Measurements from ENCODE around the gene EEF2KMT. TPM values are rescaled to one million over a fixed set of nuclear protein-coding genes. Genes with fewer than 3 reads are reported as not detected.
"Not testable (repeated sequence)": the region's sequence is repeated elsewhere in the genome, so short reads cannot be mapped to it uniquely, and the experiment has no call there.

Gene EEF2KMT
- total RNA-seq, 5 donors from 2014 or later (not counting 1 experiment from before 2014, with no cell fraction given) = 3.6 to 16.1 (median 11.7) TPM

- H3K9me3 ChIP-seq; H3K4me1 ChIP-seq (ENCODE audit: control insufficient read depth in 1 of 2, extremely low read depth in 1 of 2, insufficient read depth in 2 of 2, low read length in 2 of 2); DNase-seq; H3K27me3 Mint-ChIP-seq; H3K27ac ChIP-seq (ENCODE audit: low read length); CTCF ChIA-PET; H3K4me3 Mint-ChIP-seq; H3K4me1 Mint-ChIP-seq; H3K27ac Mint-ChIP-seq; H3K36me3 ChIP-seq (ENCODE audit: control insufficient read depth in 2 of 2, extremely low read depth in 1 of 2, insufficient read depth in 1 of 2, low read length in 1 of 2); POLR2A ChIA-PET; H3K27me3 ChIP-seq (replicated peaks in 1 of 2; ENCODE audit: control insufficient read depth in 2 of 2, extremely low read depth in 1 of 2, insufficient read depth in 2 of 2, low read length in 1 of 2); H3K9me3 Mint-ChIP-seq; H3K4me3 ChIP-seq (ENCODE audit: control insufficient read depth in 1 of 2, extremely low read depth in 1 of 2, low read length in 1 of 2); ATAC-seq (replicated peaks in 1 of 4): not testable (repeated sequence)
- peaks cover 18% of the 10 kb centered on the region for H3K36me3 Mint-ChIP-seq
- WGBS (ENCODE audit: insufficient coverage) = 97% methylated on average over 8 of the region's 18 CpGs
These were observed 9.4 kb downstream of the EEF2KMT start for GRCh38 chr16:5088086-5088790.

DNA sequence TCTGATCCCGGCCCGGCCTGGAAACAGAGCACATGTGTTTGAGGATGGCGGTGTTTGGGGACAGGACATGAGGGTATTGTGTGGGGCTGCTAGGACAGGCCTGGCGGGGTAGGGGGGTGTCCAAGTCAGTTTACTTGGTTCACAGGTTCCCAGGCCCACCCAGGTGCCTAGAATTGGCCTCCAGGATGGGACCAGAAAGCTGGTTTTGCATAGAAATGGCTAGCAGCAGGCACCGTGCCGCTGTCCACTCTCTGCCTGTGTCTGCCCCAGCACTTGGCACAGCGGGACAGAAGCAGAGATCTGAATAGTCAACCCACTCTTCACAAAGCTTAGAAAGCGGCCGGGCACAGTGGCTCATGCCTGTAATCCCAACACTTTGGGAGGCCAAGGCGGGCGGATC is 11.9 kb downstream of the EEF2KMT start:
- H3K36me3 Mint-ChIP-seq = peaks cover 18% of the 10 kb centered on the region
- H3K4me3 ChIP-seq (ENCODE audit: control insufficient read depth in 1 of 2, extremely low read depth in 1 of 2, low read length in 1 of 2); H3K9me3 ChIP-seq; H3K27ac ChIP-seq (ENCODE audit: low read length); H3K4me1 ChIP-seq (ENCODE audit: control insufficient read depth in 1 of 2, extremely low read depth in 1 of 2, insufficient read depth in 2 of 2, low read length in 2 of 2); H3K27me3 ChIP-seq (replicated peaks in 1 of 2; ENCODE audit: control insufficient read depth in 2 of 2, extremely low read depth in 1 of 2, insufficient read depth in 2 of 2, low read length in 1 of 2); ATAC-seq (replicated peaks in 1 of 4); H3K27me3 Mint-ChIP-seq; POLR2A ChIA-PET; H3K4me1 Mint-ChIP-seq; DNase-seq; H3K9me3 Mint-ChIP-seq; H3K4me3 Mint-ChIP-seq; H3K27ac Mint-ChIP-seq: not testable (repeated sequence)
- WGBS (ENCODE audit: insufficient coverage) = 95% methylated on average over 7 of the region's 11 CpGs
- peaks cover 3 to 19% of the 10 kb centered on the region in 2 donors for H3K36me3 ChIP-seq (ENCODE audit: control insufficient read depth in 2 of 2, extremely low read depth in 1 of 2, insufficient read depth in 1 of 2, low read length in 1 of 2)
- CTCF ChIA-PET = interaction anchor here in 1 of 2 donors (1.0 kb wide), 1 partner anchor 29 kb away, joined by 3 read pairs; no protein-coding TSS in a partner anchor

GRCh38 chr16:5084802-5085201 is 12.8 kb downstream of the EEF2KMT start:
- DNase-seq = peak in 30 of 35 experiments; percentile 7 to 69 (median 46)
- not testable (repeated sequence) for H3K27ac ChIP-seq (ENCODE audit: low read length); H3K27ac Mint-ChIP-seq; H3K4me3 Mint-ChIP-seq; H3K27me3 Mint-ChIP-seq; H3K9me3 ChIP-seq; H3K4me1 ChIP-seq (ENCODE audit: control insufficient read depth in 1 of 2, extremely low read depth in 1 of 2, insufficient read depth in 2 of 2, low read length in 2 of 2); H3K9me3 Mint-ChIP-seq; H3K4me1 Mint-ChIP-seq; H3K27me3 ChIP-seq (replicated peaks in 1 of 2; ENCODE audit: control insufficient read depth in 2 of 2, extremely low read depth in 1 of 2, insufficient read depth in 2 of 2, low read length in 1 of 2); H3K4me3 ChIP-seq (ENCODE audit: control insufficient read depth in 1 of 2, extremely low read depth in 1 of 2, low read length in 1 of 2); ATAC-seq (replicated peaks in 1 of 4)
- CTCF ChIA-PET = interaction anchor here (0.7 to 1.0 kb wide), 2 partner anchors 13 to 29 kb away, joined by 3 read pairs; no protein-coding TSS in a partner anchor
- POLR2A ChIA-PET = interaction anchor here in 1 of 2 donors (0.6 kb wide), 1 partner anchor 248 kb away, joined by 3 read pairs; no protein-coding TSS in a partner anchor
- peaks cover 3 to 20% of the 10 kb centered on the region in 2 donors for H3K36me3 ChIP-seq (ENCODE audit: control insufficient read depth in 2 of 2, extremely low read depth in 1 of 2, insufficient read depth in 1 of 2, low read length in 1 of 2)
- 90% methylated on average over 4 of the region's 10 CpGs for WGBS (ENCODE audit: insufficient coverage)
- peaks cover 18% of the 10 kb centered on the region for H3K36me3 Mint-ChIP-seq

DNA sequence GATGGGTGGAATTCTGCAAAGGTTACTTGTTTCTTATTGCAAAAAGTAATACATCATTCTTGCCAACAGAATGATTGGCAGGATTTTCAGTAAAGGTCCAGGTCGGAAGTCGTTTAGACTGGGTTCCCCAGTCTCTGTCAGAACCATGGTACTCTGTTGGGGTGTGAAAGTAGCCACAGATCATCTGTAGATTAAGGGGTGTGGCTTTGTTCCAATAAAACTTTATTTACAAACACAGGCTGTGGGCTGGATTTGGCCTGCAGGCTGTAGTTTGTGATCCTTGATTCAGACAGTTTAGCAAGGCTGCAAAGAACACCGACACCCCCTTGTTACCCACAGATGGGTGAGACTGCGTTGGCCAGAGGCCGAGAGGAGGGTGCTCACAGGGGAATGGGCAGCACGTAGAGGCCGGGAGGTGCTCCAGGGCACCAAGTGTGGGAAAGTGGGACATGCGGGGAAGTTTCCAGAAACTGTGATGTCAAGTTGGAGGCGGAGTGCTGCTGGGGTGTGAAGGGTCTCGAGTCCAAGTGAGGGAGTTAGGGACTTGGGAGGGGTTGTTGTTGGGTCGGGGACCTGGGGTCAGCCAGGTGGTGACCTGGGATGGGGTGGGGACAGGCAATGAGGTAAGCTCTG is 13.4 kb downstream of the EEF2KMT start:
- not testable (repeated sequence) for H3K27ac Mint-ChIP-seq; ATAC-seq (replicated peaks in 1 of 4); H3K27me3 ChIP-seq (replicated peaks in 1 of 2; ENCODE audit: control insufficient read depth in 2 of 2, extremely low read depth in 1 of 2, insufficient read depth in 2 of 2, low read length in 1 of 2); H3K9me3 Mint-ChIP-seq; H3K4me1 ChIP-seq (ENCODE audit: control insufficient read depth in 1 of 2, extremely low read depth in 1 of 2, insufficient read depth in 2 of 2, low read length in 2 of 2); H3K27me3 Mint-ChIP-seq; H3K9me3 ChIP-seq; H3K4me1 Mint-ChIP-seq; H3K27ac ChIP-seq (ENCODE audit: low read length); DNase-seq; H3K4me3 ChIP-seq (ENCODE audit: control insufficient read depth in 1 of 2, extremely low read depth in 1 of 2, low read length in 1 of 2); H3K4me3 Mint-ChIP-seq
- H3K36me3 ChIP-seq (ENCODE audit: control insufficient read depth in 2 of 2, extremely low read depth in 1 of 2, insufficient read depth in 1 of 2, low read length in 1 of 2) = peaks cover 3 to 22% of the 10 kb centered on the region in 2 donors
- CTCF ChIA-PET = interaction anchor here (0.6 to 0.7 kb wide), 2 partner anchors 12 to 14 kb away, joined by 3 read pairs; no protein-coding TSS in a partner anchor
- WGBS (ENCODE audit: insufficient coverage) = 94% methylated on average over 7 of the region's 11 CpGs
- H3K36me3 Mint-ChIP-seq = peaks cover 21% of the 10 kb centered on the region
- POLR2A ChIA-PET = interaction anchor here in 1 of 2 donors (0.6 kb wide), 1 partner anchor 248 kb away, joined by 3 read pairs; no protein-coding TSS in a partner anchor

DNA sequence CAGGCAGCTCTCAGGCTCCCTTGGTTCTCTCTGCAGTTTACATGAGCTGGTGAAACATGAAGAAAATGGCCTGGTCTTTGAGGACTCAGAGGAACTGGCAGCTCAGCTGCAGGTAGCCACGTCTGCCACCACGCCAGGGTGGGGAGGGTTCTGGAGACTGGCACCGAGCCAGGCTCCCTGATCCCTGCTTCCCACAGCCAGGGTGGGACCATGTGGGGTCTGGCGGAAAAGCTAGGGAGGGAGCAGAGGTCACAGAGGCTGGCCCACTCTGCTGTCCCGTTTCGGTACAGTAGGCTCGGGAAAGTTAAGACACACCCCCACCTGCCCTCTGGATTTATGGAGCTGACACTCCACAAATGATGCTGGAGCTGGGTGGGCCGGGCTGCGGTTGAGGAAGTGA is 13.9 kb downstream of the EEF2KMT start:
- H3K27me3 Mint-ChIP-seq; H3K27me3 ChIP-seq (replicated peaks in 1 of 2; ENCODE audit: control insufficient read depth in 2 of 2, extremely low read depth in 1 of 2, insufficient read depth in 2 of 2, low read length in 1 of 2); DNase-seq; H3K4me3 ChIP-seq (ENCODE audit: control insufficient read depth in 1 of 2, extremely low read depth in 1 of 2, low read length in 1 of 2); H3K4me1 ChIP-seq (ENCODE audit: control insufficient read depth in 1 of 2, extremely low read depth in 1 of 2, insufficient read depth in 2 of 2, low read length in 2 of 2); H3K27ac Mint-ChIP-seq; H3K4me1 Mint-ChIP-seq; POLR2A ChIA-PET; H3K4me3 Mint-ChIP-seq; H3K9me3 ChIP-seq; ATAC-seq (replicated peaks in 1 of 4); H3K9me3 Mint-ChIP-seq; H3K27ac ChIP-seq (ENCODE audit: low read length): not testable (repeated sequence)
- H3K36me3 Mint-ChIP-seq = peaks cover 21% of the 10 kb centered on the region
- CTCF ChIA-PET = interaction anchor here in 1 of 2 donors (0.6 kb wide), 1 partner anchor 14 kb away, joined by 3 read pairs; no protein-coding TSS in a partner anchor
- H3K36me3 ChIP-seq (ENCODE audit: control insufficient read depth in 2 of 2, extremely low read depth in 1 of 2, insufficient read depth in 1 of 2, low read length in 1 of 2) = peaks cover 3 to 24% of the 10 kb centered on the region in 2 donors
- 86% methylated on average over 4 of the region's 9 CpGs for WGBS (ENCODE audit: insufficient coverage)

GRCh38 chr16:5080996-5081395 is 16.6 kb downstream of the EEF2KMT start:
- H3K4me3 Mint-ChIP-seq; H3K27ac ChIP-seq (ENCODE audit: low read length); H3K9me3 ChIP-seq; H3K27me3 ChIP-seq (replicated peaks in 1 of 2; ENCODE audit: control insufficient read depth in 2 of 2, extremely low read depth in 1 of 2, insufficient read depth in 2 of 2, low read length in 1 of 2); ATAC-seq (replicated peaks in 1 of 4); H3K9me3 Mint-ChIP-seq; H3K4me1 Mint-ChIP-seq; CTCF ChIA-PET; H3K4me3 ChIP-seq (ENCODE audit: control insufficient read depth in 1 of 2, extremely low read depth in 1 of 2, low read length in 1 of 2); H3K27ac Mint-ChIP-seq; H3K27me3 Mint-ChIP-seq; DNase-seq; H3K4me1 ChIP-seq (ENCODE audit: control insufficient read depth in 1 of 2, extremely low read depth in 1 of 2, insufficient read depth in 2 of 2, low read length in 2 of 2); POLR2A ChIA-PET: not testable (repeated sequence)
- H3K36me3 Mint-ChIP-seq = peaks cover 23% of the 10 kb centered on the region
- 90% methylated on average over 3 of the region's 9 CpGs for WGBS (ENCODE audit: insufficient coverage)
- H3K36me3 ChIP-seq (ENCODE audit: control insufficient read depth in 2 of 2, extremely low read depth in 1 of 2, insufficient read depth in 1 of 2, low read length in 1 of 2) = peaks cover 3 to 39% of the 10 kb centered on the region in 2 donors
